ENCODE data around the gene CASK. TPM values are rescaled to one million over a fixed set of nuclear protein-coding genes. Genes with fewer than 3 reads are reported as not detected.

Gene CASK
- total RNA-seq, 4 donors from 2014 or later = 33.1 to 41.6 (median 36.4) TPM

DNA sequence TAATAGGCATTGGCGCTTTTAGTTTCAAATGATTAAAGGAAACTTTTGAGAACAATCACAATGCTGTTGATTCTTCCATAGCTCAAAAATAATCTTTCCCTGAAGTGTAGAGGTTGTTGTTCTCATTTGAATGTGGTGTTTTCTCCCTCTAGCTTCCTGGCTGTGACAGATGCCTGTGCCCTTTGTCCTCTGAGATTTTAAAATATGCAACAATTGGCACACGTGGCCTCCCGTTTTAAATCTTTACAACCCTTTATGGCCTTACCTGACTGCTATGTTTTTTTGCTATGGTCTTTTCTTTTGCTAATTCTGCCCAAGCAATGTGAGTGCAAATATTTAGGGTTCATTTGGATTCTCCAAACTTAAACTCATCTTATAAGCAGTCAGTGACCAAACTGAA is 22.9 kb upstream of the CASK start:
- WGBS, 2 donors = 69 to 73% methylated on average over 3 of the region's 3 CpGs
- H3K4me3 ChIP-seq (replicated peaks in 1 of 3) = no peak overlapping the region
- DNase-seq = no peak
- no peak overlapping the region for H3K27ac ChIP-seq
- no peaks in the 10 kb centered on the region for H3K4me1 ChIP-seq
- H3K27me3 ChIP-seq = no peaks in the 10 kb centered on the region
- no peaks in the 10 kb centered on the region for H3K36me3 ChIP-seq
- no peaks in the 10 kb centered on the region for H3K9me3 ChIP-seq
- intact Hi-C loops (cut with DNase I) = no loop called here
- TF ChIP-seq CTCF (IDR thresholded peaks at IDR 0.05) (no peak), POLR2A (IDR thresholded peaks at IDR 0.05) (no peak)

GRCh38 chrX:41935832-41936231 is 12.5 kb upstream of the CASK start:
- H3K27me3 ChIP-seq = no peaks in the 10 kb centered on the region
- H3K9me3 ChIP-seq = no peaks in the 10 kb centered on the region
- intact Hi-C loops (cut with DNase I) = no loop called here
- no peak overlapping the region for H3K4me3 ChIP-seq (replicated peaks in 1 of 3)
- DNase-seq = no peak
- no peaks in the 10 kb centered on the region for H3K4me1 ChIP-seq
- no peak overlapping the region for H3K27ac ChIP-seq
- TF ChIP-seq CTCF (IDR thresholded peaks at IDR 0.05) (no peak), POLR2A (IDR thresholded peaks at IDR 0.05) (no peak)
- no peaks in the 10 kb centered on the region for H3K36me3 ChIP-seq
- WGBS, 2 donors = 84 to 94% methylated on average over 3 of the region's 3 CpGs

- Histone ChIP-seq H3K4me3 (replicated peaks in 1 of 3) (no peak overlapping the region), H3K4me1 (no peaks in the 10 kb centered on the region), H3K27me3 (no peaks in the 10 kb centered on the region), H3K36me3 (no peaks in the 10 kb centered on the region), H3K9me3 (no peaks in the 10 kb centered on the region), H3K27ac (no peak overlapping the region)
- 79 to 82% methylated on average over 6 of the region's 6 CpGs for WGBS, 2 donors
- DNase-seq = no peak
- TF ChIP-seq CTCF (IDR thresholded peaks at IDR 0.05) (no peak), POLR2A (IDR thresholded peaks at IDR 0.05) (no peak)
- intact Hi-C loops (cut with DNase I) = no loop called here
Observed at GRCh38 chrX:41933546-41933945, 10.2 kb upstream of the CASK start.

DNA sequence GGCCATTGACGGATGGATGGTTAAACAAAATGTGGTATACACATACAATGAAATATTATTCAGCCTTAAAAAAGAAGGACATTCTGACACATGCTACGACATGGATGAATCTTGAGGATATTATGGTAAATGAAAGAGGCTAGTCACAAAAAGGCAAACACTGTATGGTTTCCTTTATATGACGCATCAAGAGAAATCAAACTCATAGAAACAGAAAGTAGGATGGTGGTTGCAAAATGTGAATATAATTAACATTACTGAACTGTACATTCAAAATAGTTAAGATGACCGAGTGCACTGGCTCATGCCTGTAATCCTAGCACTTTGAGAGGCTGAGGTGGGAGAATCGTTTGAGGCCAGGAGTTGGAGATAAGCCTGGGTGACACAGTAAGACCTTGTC is 9.5 kb upstream of the CASK start:
- TF ChIP-seq POLR2A (IDR thresholded peaks at IDR 0.05) (no peak), CTCF (IDR thresholded peaks at IDR 0.05) (no peak)
- Histone ChIP-seq H3K27ac (no peak overlapping the region), H3K27me3 (no peaks in the 10 kb centered on the region), H3K36me3 (no peaks in the 10 kb centered on the region), H3K4me3 (replicated peaks in 1 of 3) (no peak overlapping the region), H3K4me1 (no peaks in the 10 kb centered on the region), H3K9me3 (no peaks in the 10 kb centered on the region)
- WGBS, 2 donors = 88 to 96% methylated on average over 5 of the region's 5 CpGs
- intact Hi-C loops (cut with DNase I) = no loop called here
- no peak for DNase-seq

DNA sequence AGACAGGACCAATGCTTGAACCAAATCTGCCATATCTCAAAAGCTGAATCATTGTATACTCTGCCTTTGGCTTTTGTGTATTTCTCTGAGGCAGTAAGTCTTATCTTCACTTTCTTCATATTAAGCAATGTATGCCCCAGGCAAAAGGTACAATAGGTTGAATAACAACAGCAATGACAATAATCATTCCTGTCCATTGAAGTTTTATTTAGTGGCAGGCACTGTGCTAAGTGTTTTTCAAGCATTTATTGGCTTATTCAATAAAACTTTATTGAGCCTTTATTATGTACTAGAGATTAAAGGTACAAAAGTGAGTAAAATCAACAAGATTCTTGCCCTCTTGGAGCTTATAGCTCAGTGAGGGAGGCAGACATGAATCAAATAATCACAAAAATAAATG is 8.2 kb upstream of the CASK start:
- H3K9me3 ChIP-seq = no peaks in the 10 kb centered on the region
- H3K4me3 ChIP-seq (replicated peaks in 1 of 3) = no peak overlapping the region
- H3K4me1 ChIP-seq = no peaks in the 10 kb centered on the region
- H3K27me3 ChIP-seq = no peaks in the 10 kb centered on the region
- intact Hi-C loops (cut with DNase I) = no loop called here
- no peaks in the 10 kb centered on the region for H3K36me3 ChIP-seq
- DNase-seq = no peak
- TF ChIP-seq CTCF (IDR thresholded peaks at IDR 0.05) = no peak
- TF ChIP-seq POLR2A (IDR thresholded peaks at IDR 0.05) = no peak
- no peak overlapping the region for H3K27ac ChIP-seq

All from thyroid gland (tissue), 4 donors.